Mucosa of rectum (tissue), 2 donors: ENCODE data around the gene C6orf47.

Source experiments
- H3K27ac ChIP-seq, 2 donors: one replicate each; pipeline ENCODE4 v1.7.0; 2013; ENCODE audit warnings: inconsistent platforms in 2 of 2, low read depth in 2 of 2, low read length in 2 of 2
- H3K27me3 ChIP-seq, 2 donors: one replicate each; pipeline ENCODE4 v1.7.0; 2013; ENCODE audit warnings: low read length in 2 of 2; ENCODE audit not compliant: control insufficient read depth in 2 of 2, insufficient read depth in 2 of 2
- H3K36me3 ChIP-seq, 2 donors: one replicate each; pipeline ENCODE4 v1.7.0; 2013; ENCODE audit warnings: low read length in 2 of 2; ENCODE audit not compliant: control insufficient read depth in 2 of 2, insufficient read depth in 2 of 2
- H3K4me1 ChIP-seq, 2 donors: one replicate each; pipeline ENCODE4 v1.7.0; 2013; ENCODE audit warnings: low read length in 2 of 2, mild to moderate bottlenecking in 1 of 2; ENCODE audit not compliant: control insufficient read depth in 2 of 2, insufficient read depth in 2 of 2
- H3K4me3 ChIP-seq, 2 donors: one replicate each; pipeline ENCODE4 v1.7.0; 2013; ENCODE audit warnings: low read length in 2 of 2
- H3K9ac ChIP-seq, 2 donors: one replicate each; pipeline ENCODE4 v1.7.0; 2013; ENCODE audit warnings: low read length in 2 of 2, low read depth in 1 of 2, mild to moderate bottlenecking in 1 of 2
- H3K9me3 ChIP-seq, 2 donors: one replicate each; pipeline ENCODE4 v1.7.0; 2013; ENCODE audit warnings: low read length in 2 of 2; ENCODE audit not compliant: control insufficient read depth in 2 of 2
- donor health status: healthy.
- donor health status: Normal muscosa, but diverticular disease.

C6orf47 gene

DNA sequence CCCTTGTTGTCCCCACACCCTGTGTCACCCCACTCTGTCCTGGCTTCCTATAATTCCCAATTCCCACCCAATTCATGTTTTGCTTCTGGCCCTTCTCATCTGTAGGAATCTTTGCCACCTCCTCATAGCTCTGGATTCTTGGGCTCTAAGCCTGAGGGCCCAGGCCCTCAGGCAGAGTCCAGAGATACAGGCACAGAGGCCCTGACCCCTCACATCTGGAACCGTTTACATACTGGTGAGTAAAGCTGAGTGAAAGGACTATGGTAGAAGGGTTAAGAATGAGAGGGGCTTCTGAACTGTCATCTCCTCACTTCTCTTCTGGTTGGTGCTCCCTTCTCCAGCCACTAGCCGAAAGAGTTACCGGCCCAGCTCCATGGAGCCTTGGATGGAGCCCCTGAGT lies 26.4 kb downstream of the C6orf47 start:
- peaks cover 67 to 83% of the 10 kb centered on the region in 2 donors for H3K36me3 ChIP-seq
- no peak overlapping the region for H3K4me3 ChIP-seq
- H3K9ac ChIP-seq: no peak overlapping the region
- H3K4me1 ChIP-seq: no peaks in the 10 kb centered on the region
- H3K27ac ChIP-seq: no peak overlapping the region
- no peaks in the 10 kb centered on the region for H3K27me3 ChIP-seq
- H3K9me3 ChIP-seq: no peaks in the 10 kb centered on the region

GRCh38 chr6:31633447-31633846 lies 27.1 kb downstream of the C6orf47 start:
- H3K27ac ChIP-seq: no peak overlapping the region
- no peak overlapping the region for H3K9ac ChIP-seq
- no peaks in the 10 kb centered on the region for H3K9me3 ChIP-seq
- H3K36me3 ChIP-seq: peaks cover 65 to 86% of the 10 kb centered on the region in 2 donors
- no peaks in the 10 kb centered on the region for H3K27me3 ChIP-seq
- H3K4me1 ChIP-seq: no peaks in the 10 kb centered on the region
- no peak overlapping the region for H3K4me3 ChIP-seq

- no peak overlapping the region for H3K27ac ChIP-seq
Measured at GRCh38 chr6:31632279-31632946, 28.2 kb downstream of the C6orf47 start.

DNA sequence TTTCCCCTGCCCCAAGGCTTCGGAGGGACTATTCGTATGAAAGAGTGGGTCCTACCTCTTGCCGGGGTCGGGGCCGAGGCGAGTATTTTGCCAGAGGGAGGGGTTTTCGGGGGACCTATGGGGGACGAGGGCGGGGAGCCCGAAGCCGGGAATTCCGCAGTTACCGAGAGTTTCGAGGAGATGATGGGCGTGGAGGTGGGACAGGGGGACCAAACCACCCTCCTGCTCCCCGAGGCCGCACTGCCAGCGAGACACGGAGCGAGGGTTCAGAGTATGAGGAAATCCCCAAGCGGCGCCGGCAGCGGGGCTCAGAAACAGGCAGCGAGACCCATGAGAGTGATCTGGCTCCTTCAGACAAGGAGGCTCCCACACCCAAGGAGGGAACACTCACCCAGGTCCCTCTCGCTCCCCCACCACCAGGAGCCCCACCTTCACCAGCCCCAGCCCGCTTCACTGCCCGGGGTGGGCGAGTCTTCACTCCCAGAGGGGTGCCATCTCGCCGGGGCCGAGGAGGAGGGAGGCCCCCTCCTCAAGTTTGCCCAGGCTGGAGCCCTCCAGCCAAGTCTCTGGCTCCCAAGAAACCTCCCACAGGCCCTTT lies 28.8 kb downstream of the C6orf47 start:
- H3K9me3 ChIP-seq: no peaks in the 10 kb centered on the region
- no peaks in the 10 kb centered on the region for H3K27me3 ChIP-seq
- no peak overlapping the region for H3K27ac ChIP-seq
- no peaks in the 10 kb centered on the region for H3K4me1 ChIP-seq
- peaks cover 75 to 90% of the 10 kb centered on the region in 2 donors for H3K36me3 ChIP-seq
- no peak overlapping the region for H3K9ac ChIP-seq
- H3K4me3 ChIP-seq: no peak overlapping the region

More at GRCh38 chr6:31632279-31632946, 28.2 kb downstream of the C6orf47 start:
- Histone ChIP-seq H3K27me3 (no peaks in the 10 kb centered on the region), H3K4me3 (no peak overlapping the region), H3K9me3 (no peaks in the 10 kb centered on the region), H3K9ac (no peak overlapping the region), H3K36me3 (peaks cover 75 to 90% of the 10 kb centered on the region in 2 donors), H3K4me1 (no peaks in the 10 kb centered on the region)

GRCh38 chr6:31631209-31631608 lies 29.4 kb downstream of the C6orf47 start:
- Histone ChIP-seq H3K27ac (no peak overlapping the region), H3K9ac (no peak overlapping the region), H3K4me1 (no peaks in the 10 kb centered on the region), H3K4me3 (no peak overlapping the region), H3K36me3 (peaks cover 76 to 90% of the 10 kb centered on the region in 2 donors), H3K9me3 (no peaks in the 10 kb centered on the region), H3K27me3 (no peaks in the 10 kb centered on the region)

DNA sequence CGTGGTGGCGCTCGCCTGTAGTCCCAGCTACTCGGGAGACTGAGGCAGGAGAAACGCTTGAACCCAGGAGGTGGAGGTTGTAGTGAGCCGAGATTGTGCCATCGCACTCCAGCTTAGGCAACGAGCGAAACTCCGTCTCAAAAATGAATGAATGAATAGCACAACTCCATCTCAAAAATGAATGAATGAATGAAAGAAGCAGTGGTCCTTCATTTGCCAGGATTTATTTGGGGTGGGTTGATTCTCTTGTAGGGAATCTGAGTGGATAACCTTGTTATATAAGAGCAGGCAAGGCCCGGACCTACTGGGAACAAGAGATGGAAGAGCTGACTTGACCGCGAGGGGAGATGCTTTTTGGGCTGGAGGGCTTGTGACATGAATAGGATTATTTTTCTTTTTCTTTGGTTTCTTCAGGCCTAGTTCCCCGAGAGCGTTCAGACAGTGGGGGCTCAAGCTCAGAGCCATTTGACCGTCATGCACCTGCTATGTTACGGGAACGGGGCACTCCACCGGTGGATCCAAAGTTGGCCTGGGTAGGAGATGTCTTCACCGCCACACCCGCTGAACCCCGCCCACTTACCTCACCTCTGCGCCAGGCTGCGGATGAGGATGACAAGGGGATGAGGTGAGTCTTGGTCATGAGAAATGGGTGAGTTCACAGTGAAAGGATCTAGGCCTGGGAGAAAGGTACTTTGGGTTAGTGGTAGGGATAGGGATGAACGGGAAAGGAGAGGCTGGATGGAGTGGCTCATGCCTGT lies 30.2 kb downstream of the C6orf47 start:
- no peaks in the 10 kb centered on the region for H3K9me3 ChIP-seq
- H3K9ac ChIP-seq: no peak overlapping the region
- no peaks in the 10 kb centered on the region for H3K4me1 ChIP-seq
- no peak overlapping the region for H3K27ac ChIP-seq
- H3K27me3 ChIP-seq: no peaks in the 10 kb centered on the region
- H3K4me3 ChIP-seq: no peak overlapping the region
- H3K36me3 ChIP-seq: peaks cover 76 to 90% of the 10 kb centered on the region in 2 donors

GRCh38 chr6:31629014-31629413 lies 31.6 kb downstream of the C6orf47 start:
- no peak overlapping the region for H3K4me3 ChIP-seq
- H3K9ac ChIP-seq: no peak overlapping the region
- H3K27ac ChIP-seq: no peak overlapping the region
- H3K36me3 ChIP-seq: peaks cover 74 to 90% of the 10 kb centered on the region in 2 donors
- H3K4me1 ChIP-seq: no peaks in the 10 kb centered on the region
- H3K9me3 ChIP-seq: no peaks in the 10 kb centered on the region
- H3K27me3 ChIP-seq: no peaks in the 10 kb centered on the region

DNA sequence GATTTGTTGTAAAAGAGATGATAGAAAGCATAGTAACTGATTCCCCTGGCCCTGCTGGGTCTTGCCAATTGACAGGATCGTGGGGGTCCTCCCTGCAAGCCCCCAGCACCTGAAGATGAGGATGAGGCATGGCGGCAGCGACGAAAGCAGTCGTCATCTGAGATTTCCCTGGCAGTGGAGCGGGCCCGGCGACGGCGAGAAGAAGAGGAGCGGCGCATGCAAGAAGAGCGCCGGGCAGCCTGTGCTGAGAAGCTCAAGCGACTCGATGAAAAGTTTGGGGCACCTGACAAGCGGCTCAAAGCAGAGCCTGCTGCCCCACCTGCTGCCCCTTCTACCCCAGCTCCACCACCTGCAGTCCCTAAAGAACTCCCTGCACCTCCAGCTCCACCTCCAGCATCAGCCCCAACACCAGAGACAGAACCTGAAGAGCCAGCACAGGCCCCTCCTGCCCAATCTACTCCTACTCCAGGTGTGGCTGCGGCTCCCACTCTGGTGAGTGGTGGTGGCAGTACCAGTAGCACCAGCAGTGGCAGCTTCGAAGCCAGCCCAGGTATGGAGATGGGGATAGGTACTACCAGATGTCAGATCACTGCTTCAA lies 32.8 kb downstream of the C6orf47 start:
- H3K36me3 ChIP-seq: peaks cover 68 to 90% of the 10 kb centered on the region in 2 donors

GRCh38 chr6:31626952-31627351 lies 33.6 kb downstream of the C6orf47 start:
- H3K27ac ChIP-seq: no peak overlapping the region
- no peaks in the 10 kb centered on the region for H3K9me3 ChIP-seq
- H3K4me1 ChIP-seq: peaks cover 4 to 5% of the 10 kb centered on the region in 2 donors
- no peak overlapping the region for H3K4me3 ChIP-seq
- H3K27me3 ChIP-seq: no peaks in the 10 kb centered on the region
- no peak overlapping the region for H3K9ac ChIP-seq
- peaks cover 65 to 89% of the 10 kb centered on the region in 2 donors for H3K36me3 ChIP-seq

More for the DNA sequence above, 32.8 kb downstream of the C6orf47 start:
- Histone ChIP-seq H3K27me3 (no peaks in the 10 kb centered on the region), H3K4me1 (no peaks in the 10 kb centered on the region), H3K27ac (no peak overlapping the region), H3K9ac (no peak overlapping the region), H3K4me3 (no peak overlapping the region), H3K9me3 (no peaks in the 10 kb centered on the region)

GRCh38 chr6:31624070-31624469 lies 36.5 kb downstream of the C6orf47 start:
- H3K36me3 ChIP-seq: peaks cover 48 to 66% of the 10 kb centered on the region in 2 donors

More at GRCh38 chr6:31624070-31624469, 36.5 kb downstream of the C6orf47 start:
- H3K27ac ChIP-seq: no peak overlapping the region
- H3K4me1 ChIP-seq: peaks cover 10 to 21% of the 10 kb centered on the region in 2 donors
- H3K27me3 ChIP-seq: no peaks in the 10 kb centered on the region
- no peak overlapping the region for H3K9ac ChIP-seq
- no peak overlapping the region for H3K4me3 ChIP-seq
- H3K9me3 ChIP-seq: no peaks in the 10 kb centered on the region
